Gastroesophageal sphincter (tissue), 4 donors: Measurements from ENCODE around the gene GNAQ. TPM values are rescaled to one million over a fixed set of nuclear protein-coding genes. Genes with fewer than 3 reads are reported as not detected.
A peak's percentile ranks its signal among the peaks of the same experiment; 100 is the strongest.

Experiments used
- ATAC-seq: fragments of 150-250 bp; one replicate; pipeline ENCODE4 v1.9.1; 2016; ENCODE audit warnings: mild to moderate bottlenecking, moderate library complexity
- H3K27ac ChIP-seq, 4 donors: fragments of 200-600 bp; sonication (generic) in 3 of 4; 1 replicate in 3 of 4; 2 replicates in 1 of 4; pipeline ENCODE4 v1.5.1; 2016 to 2019
- H3K27me3 ChIP-seq: fragments of 200-600 bp; sonication (generic); one replicate; pipeline ENCODE4 v1.5.1; 2019
- H3K36me3 ChIP-seq, 2 donors: fragments of 200-600 bp; sonication (generic); one replicate each; pipeline ENCODE4 v1.5.1; 2019; ENCODE audit warnings: control low read depth in 1 of 2
- H3K4me1 ChIP-seq, 3 donors: fragments of 200-600 bp; sonication (generic); 1 replicate in 2 of 3; 2 replicates in 1 of 3; pipeline ENCODE4 v1.5.1; 2016 to 2019; ENCODE audit warnings: control low read depth in 2 of 3
- H3K4me3 ChIP-seq, 2 donors: fragments of 200-600 bp; sonication (generic); one replicate each; pipeline ENCODE4 v1.5.1; 2019; ENCODE audit warnings: mild to moderate bottlenecking in 1 of 2, moderate library complexity in 1 of 2
- H3K9me3 ChIP-seq, 3 donors: fragments of 200-600 bp; sonication (generic); one replicate each; pipeline ENCODE4 v1.5.1; 2017 to 2019; ENCODE audit warnings: control low read depth in 2 of 3
- EP300 ChIP-seq: sonication (generic); formaldehyde crosslinking; IDR thresholded peaks from one replicate; pipeline ENCODE4 v1.6.1; 2017; ENCODE audit warnings: antibody characterized with exemption, mild to moderate bottlenecking
- POLR2A ChIP-seq, 2 donors: fragments of 450-650 bp; IDR thresholded peaks; one replicate each; pipeline ENCODE4 v1.6.1; 2017; ENCODE audit warnings: antibody characterized with exemption in 2 of 2, mild to moderate bottlenecking in 2 of 2, moderate library complexity in 1 of 2
- POLR2AphosphoS5 ChIP-seq: sonication (generic); formaldehyde crosslinking; IDR thresholded peaks from one replicate; pipeline ENCODE4 v1.6.1; 2017; ENCODE audit warnings: antibody characterized with exemption
- WGBS, 2 donors: methylation state at CpG; one replicate each; pipeline ENCODE4 v1.1.5; 2018; ENCODE audit warnings: low coverage in 1 of 2; 5-methylcytosine and 5-hydroxymethylcytosine counted together
- total RNA-seq, 4 donors: library from RNA; depleted of rRNA; stranded (reverse); fragments of >200 nt; gene quantifications; one replicate each; pipeline ENCODE4 v1.1.0, GENCODE V29; 2016
- TF ChIP-seq, protein P1 (sequence below), 4 experiments: fragments of 200-600 bp in 2 of 4; fragments of 450-650 bp in 2 of 4; sonication (generic) in 1 of 4; IDR thresholded peaks; one replicate each; pipeline ENCODE4 v1.5.1; 2017 to 2019; ENCODE audit warnings: antibody characterized with exemption in 4 of 4, mild to moderate bottlenecking in 2 of 4, moderate library complexity in 2 of 4

GNAQ gene
- total RNA-seq, 4 donors from 2014 or later: 57.6 to 86.4 (median 70.8) TPM

DNA sequence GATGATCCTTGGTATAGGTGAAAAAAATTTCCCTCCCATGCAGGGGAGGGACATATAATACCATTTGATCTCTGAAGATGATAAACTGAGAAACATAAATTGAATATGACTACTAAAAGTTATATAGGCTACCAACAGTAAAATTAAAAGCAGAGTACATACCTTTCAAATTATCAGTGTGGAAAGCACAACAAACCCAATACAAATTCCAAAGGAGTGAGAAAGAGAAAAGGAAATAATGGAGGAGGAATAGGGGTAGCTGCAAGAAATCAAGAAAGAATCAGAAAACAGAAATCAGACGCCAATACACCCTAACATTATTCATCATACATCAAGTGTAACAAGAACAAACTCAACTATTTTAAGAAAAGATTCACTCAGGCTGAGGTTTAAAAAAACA lies 17.7 kb downstream of the GNAQ start:
- TF ChIP-seq EP300 (no peak), POLR2A (IDR thresholded peaks at IDR 0.05) (no peak), POLR2AphosphoS5 (no peak)
- TF ChIP-seq, protein P1, sequence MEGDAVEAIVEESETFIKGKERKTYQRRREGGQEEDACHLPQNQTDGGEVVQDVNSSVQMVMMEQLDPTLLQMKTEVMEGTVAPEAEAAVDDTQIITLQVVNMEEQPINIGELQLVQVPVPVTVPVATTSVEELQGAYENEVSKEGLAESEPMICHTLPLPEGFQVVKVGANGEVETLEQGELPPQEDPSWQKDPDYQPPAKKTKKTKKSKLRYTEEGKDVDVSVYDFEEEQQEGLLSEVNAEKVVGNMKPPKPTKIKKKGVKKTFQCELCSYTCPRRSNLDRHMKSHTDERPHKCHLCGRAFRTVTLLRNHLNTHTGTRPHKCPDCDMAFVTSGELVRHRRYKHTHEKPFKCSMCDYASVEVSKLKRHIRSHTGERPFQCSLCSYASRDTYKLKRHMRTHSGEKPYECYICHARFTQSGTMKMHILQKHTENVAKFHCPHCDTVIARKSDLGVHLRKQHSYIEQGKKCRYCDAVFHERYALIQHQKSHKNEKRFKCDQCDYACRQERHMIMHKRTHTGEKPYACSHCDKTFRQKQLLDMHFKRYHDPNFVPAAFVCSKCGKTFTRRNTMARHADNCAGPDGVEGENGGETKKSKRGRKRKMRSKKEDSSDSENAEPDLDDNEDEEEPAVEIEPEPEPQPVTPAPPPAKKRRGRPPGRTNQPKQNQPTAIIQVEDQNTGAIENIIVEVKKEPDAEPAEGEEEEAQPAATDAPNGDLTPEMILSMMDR (IDR thresholded peaks at IDR 0.05): no peak
- no peaks in the 10 kb centered on the region for H3K27me3 ChIP-seq
- no peak overlapping the region for H3K27ac ChIP-seq
- no peaks in the 10 kb centered on the region for H3K36me3 ChIP-seq
- no peak overlapping the region for H3K4me3 ChIP-seq
- peaks cover 11 to 46% (median 14%) of the 10 kb centered on the region in 3 donors for H3K4me1 ChIP-seq
- WGBS, 2 donors: 86 to 100% methylated on average over 1 of the region's 1 CpG
- no peak for ATAC-seq
- H3K9me3 ChIP-seq: no peaks in the 10 kb centered on the region

DNA sequence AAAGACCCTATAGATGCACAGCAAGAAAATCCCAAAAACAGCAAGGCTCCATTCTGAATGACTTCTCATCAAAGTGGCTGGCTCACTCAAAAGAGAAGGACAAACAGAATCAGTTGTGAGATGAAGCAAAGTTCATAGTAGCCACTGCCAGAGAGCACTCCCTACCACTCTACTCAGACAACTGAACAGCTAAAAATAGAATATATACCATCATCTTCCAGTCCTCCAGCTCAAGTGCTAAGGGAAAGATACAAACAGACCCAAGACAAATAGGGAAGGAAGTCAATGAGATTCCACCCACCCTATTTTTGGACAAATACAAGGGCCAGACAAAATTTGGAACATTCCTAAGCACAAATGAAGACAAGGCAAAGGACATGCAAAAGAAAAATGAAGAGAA lies 20.6 kb downstream of the GNAQ start:
- Histone ChIP-seq H3K27ac (peak overlapping the region in 2 of 4 donors; percentile 7 to 13), H3K27me3 (no peaks in the 10 kb centered on the region), H3K4me3 (no peak overlapping the region), H3K4me1 (peaks cover 16 to 67% (median 17%) of the 10 kb centered on the region in 3 donors), H3K36me3 (no peaks in the 10 kb centered on the region), H3K9me3 (no peaks in the 10 kb centered on the region)
- TF ChIP-seq EP300: no peak
- TF ChIP-seq, protein P1 (IDR thresholded peaks at IDR 0.05): no peak
- no peak for ATAC-seq

DNA sequence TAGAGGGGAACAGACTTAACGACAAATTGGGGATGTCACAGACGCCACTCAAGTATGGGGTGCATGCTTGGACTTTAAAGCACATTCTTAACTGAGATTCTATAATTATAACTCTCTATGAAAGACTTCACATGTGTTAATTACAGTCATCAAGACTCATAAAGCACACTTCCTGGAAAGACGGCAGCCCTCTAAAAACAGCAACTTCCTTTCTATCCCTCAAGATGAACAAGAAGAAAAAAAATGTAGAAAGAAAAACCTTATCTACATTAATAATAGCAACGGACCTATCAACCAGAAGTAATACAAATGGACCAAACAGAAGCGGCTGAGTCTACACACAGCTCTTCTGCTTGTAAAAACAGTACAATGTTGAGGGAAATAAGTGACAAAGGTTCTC lies 21.2 kb downstream of the GNAQ start:
- no peak for TF ChIP-seq POLR2A (IDR thresholded peaks at IDR 0.05)
- Histone ChIP-seq H3K4me1 (peaks cover 16 to 73% (median 17%) of the 10 kb centered on the region in 3 donors), H3K4me3 (no peak overlapping the region), H3K9me3 (no peaks in the 10 kb centered on the region), H3K27me3 (no peaks in the 10 kb centered on the region), H3K36me3 (no peaks in the 10 kb centered on the region), H3K27ac (peak overlapping the region in 2 of 4 donors; percentile 7 to 13)
- 70 to 81% methylated on average over 5 of the region's 5 CpGs for WGBS, 2 donors
- no peak for ATAC-seq

DNA sequence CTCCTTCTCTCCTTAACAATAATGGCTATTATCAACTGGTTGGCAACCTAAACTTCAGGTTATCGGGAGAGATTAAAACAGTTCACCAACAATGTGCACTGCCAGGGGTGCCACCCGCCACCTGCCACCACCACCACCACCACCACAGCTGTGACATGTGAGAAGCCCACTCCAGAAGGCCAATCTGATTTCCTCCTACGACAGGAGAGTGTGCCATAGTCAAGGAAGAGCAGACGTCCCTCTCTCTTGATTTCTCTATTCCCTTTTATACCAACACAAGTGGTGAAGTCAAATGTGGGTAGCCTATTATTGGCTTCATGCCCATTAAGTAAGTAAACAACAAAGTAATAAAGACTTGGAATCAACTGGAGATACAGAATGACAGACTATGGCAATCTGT lies 22.4 kb downstream of the GNAQ start:
- no peak for TF ChIP-seq EP300
- Histone ChIP-seq H3K36me3 (no peaks in the 10 kb centered on the region), H3K4me3 (no peak overlapping the region), H3K9me3 (no peaks in the 10 kb centered on the region), H3K27ac (no peak overlapping the region), H3K27me3 (no peaks in the 10 kb centered on the region), H3K4me1 (peaks cover 16 to 79% (median 17%) of the 10 kb centered on the region in 3 donors)
- WGBS, 2 donors: 88 to 100% methylated on average over 3 to 4 of the region's 4 CpGs
- no peak for ATAC-seq

DNA sequence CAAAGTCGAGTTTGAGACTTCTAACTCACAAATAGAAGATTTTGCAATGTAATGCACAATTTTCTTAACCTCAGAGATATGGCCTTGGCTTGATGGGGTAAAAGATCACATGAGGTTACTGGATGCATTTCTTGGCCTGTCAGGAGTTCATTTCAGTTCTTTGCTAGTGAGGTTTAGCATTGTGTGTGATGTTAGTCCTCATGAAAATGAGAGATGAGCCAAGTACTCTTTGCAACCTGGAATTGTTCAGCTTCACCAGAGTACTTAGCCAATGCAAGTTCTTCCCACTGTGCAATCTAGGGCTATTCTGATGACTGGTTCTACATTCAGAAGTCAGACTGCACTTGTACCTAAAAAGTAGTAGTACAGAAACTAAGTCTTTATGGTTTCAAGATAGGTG lies 24.9 kb downstream of the GNAQ start:
- H3K4me1 ChIP-seq: peaks cover 16 to 76% (median 17%) of the 10 kb centered on the region in 3 donors
- peak; percentile 62 for ATAC-seq
- H3K4me3 ChIP-seq: no peak overlapping the region
- WGBS, 2 donors: 25 to 70% methylated on average over 1 of the region's 1 CpG
- H3K9me3 ChIP-seq: no peaks in the 10 kb centered on the region
- H3K36me3 ChIP-seq: no peaks in the 10 kb centered on the region
- TF ChIP-seq EP300 (no peak), POLR2A (IDR thresholded peaks at IDR 0.05) (no peak), POLR2AphosphoS5 (no peak)
- TF ChIP-seq, protein P1 (IDR thresholded peaks at IDR 0.05): no peak
- no peaks in the 10 kb centered on the region for H3K27me3 ChIP-seq
- H3K27ac ChIP-seq: peak overlapping the region in 1 of 4 donors; percentile 29

DNA sequence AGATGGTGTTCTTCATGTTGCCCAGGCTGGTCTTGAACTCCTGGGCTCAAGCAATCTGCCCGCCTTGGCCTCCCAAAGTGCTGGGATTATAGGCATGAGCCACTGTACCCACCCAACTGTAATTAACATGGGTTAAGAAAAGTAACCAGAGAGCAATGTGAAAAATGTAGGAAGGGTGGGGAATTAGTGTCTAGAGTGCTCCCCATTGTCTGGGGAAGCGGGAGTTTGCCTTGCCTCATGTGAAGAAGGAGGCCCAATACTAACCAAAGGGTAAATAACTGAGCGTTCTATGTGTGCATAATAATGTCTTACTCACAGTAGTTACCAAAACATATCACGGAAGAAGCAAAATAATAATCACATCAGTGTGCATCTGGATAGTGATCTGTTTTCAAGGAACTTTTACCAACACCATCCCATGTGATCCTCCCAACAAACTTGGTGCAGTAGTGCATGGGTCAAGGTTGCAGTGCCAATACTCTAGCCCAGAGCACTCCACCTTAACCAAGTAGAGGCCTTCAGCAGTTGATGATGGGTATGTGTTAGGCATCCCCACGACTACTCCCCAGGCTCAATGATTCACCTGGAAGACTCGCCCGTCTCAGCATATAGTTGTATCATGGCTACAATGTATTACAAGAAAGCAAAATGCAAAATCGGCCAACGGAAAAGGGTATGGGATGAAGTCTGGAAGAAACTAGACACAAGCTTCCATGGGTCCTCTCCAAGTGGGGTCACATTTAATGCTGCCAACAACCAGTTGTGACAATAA lies 26.2 kb downstream of the GNAQ start:
- H3K27me3 ChIP-seq: no peaks in the 10 kb centered on the region
- no peak overlapping the region for H3K4me3 ChIP-seq
- TF ChIP-seq POLR2AphosphoS5 (no peak), EP300 (no peak), POLR2A (IDR thresholded peaks at IDR 0.05) (no peak)
- TF ChIP-seq, protein P1 (IDR thresholded peaks at IDR 0.05): no peak
- 89 to 96% methylated on average over 5 of the region's 9 CpGs for WGBS, 2 donors
- no peak overlapping the region for H3K27ac ChIP-seq
- no peaks in the 10 kb centered on the region for H3K9me3 ChIP-seq
- H3K4me1 ChIP-seq: peaks cover 9 to 71% (median 11%) of the 10 kb centered on the region in 3 donors
- ATAC-seq: no peak
- no peaks in the 10 kb centered on the region for H3K36me3 ChIP-seq
